Measurements from ENCODE around the gene EPHB2. TPM values are rescaled to one million over a fixed set of nuclear protein-coding genes. Genes with fewer than 3 reads are reported as not detected.

EPHB2 gene
- total RNA-seq, 2 experiments from 2014 or later, result 0.08 TPM; not detected in 1

DNA sequence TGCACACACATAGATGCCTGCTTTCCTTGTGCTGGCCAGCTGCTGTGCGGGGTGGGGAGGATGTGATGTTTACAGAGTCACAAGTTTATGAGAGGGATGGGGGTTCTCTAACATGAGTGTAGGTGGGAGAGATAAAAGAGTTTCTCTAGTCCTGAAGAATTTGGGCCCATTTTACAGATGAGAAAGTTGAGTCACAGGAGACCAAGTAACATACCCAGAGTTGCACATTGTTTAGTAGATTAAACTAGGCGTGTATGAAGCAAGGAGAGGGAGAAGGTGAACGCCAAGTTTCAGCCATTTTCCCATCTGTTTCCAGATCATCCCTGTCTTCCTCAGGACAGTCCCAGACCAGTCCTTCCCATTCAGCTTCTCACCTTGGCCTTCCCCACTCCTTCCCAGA is 126.7 kb downstream of the EPHB2 start:
- CTCF ChIA-PET, result no interaction called here
- no peak overlapping the region for H3K4me3 ChIP-seq (ENCODE audit: low read length)
- no peak for ATAC-seq (ENCODE audit: poor library complexity)
- no peak for DNase-seq
- intact Hi-C loops (cut with DNase I, micrococcal nuclease), result no loop called here
- no peak overlapping the region for H3K4me3 Mint-ChIP-seq
- no peaks in the 10 kb centered on the region for H3K4me1 ChIP-seq (ENCODE audit: insufficient read depth, low read length)
- H3K4me1 Mint-ChIP-seq (ENCODE audit: low read depth), result no peaks in the 10 kb centered on the region
- no peaks in the 10 kb centered on the region for H3K36me3 ChIP-seq (ENCODE audit: insufficient read depth, low read length)
- TF ChIP-seq, protein P1, sequence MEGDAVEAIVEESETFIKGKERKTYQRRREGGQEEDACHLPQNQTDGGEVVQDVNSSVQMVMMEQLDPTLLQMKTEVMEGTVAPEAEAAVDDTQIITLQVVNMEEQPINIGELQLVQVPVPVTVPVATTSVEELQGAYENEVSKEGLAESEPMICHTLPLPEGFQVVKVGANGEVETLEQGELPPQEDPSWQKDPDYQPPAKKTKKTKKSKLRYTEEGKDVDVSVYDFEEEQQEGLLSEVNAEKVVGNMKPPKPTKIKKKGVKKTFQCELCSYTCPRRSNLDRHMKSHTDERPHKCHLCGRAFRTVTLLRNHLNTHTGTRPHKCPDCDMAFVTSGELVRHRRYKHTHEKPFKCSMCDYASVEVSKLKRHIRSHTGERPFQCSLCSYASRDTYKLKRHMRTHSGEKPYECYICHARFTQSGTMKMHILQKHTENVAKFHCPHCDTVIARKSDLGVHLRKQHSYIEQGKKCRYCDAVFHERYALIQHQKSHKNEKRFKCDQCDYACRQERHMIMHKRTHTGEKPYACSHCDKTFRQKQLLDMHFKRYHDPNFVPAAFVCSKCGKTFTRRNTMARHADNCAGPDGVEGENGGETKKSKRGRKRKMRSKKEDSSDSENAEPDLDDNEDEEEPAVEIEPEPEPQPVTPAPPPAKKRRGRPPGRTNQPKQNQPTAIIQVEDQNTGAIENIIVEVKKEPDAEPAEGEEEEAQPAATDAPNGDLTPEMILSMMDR (IDR thresholded peaks at IDR 0.05), result no peak
- H3K27ac ChIP-seq (ENCODE audit: low read depth in 1 of 2, low read length in 2 of 2), result no peak overlapping the region
- no peaks in the 10 kb centered on the region for H3K36me3 Mint-ChIP-seq (ENCODE audit: low read depth)
- H3K9me3 ChIP-seq (ENCODE audit: control insufficient read depth in 1 of 2, insufficient read depth in 1 of 2, low read length in 2 of 2), result no peaks in the 10 kb centered on the region
- H3K27me3 Mint-ChIP-seq, result peaks cover 42% of the 10 kb centered on the region
- no peak overlapping the region for H3K27ac Mint-ChIP-seq
- POLR2A ChIA-PET, result no interaction called here
- no peaks in the 10 kb centered on the region for H3K9me3 Mint-ChIP-seq
- H3K27me3 ChIP-seq (ENCODE audit: control insufficient read depth in 1 of 2, insufficient read depth in 2 of 2, low read length in 2 of 2), result peaks cover 0 to 6% of the 10 kb centered on the region in 2 experiments

DNA sequence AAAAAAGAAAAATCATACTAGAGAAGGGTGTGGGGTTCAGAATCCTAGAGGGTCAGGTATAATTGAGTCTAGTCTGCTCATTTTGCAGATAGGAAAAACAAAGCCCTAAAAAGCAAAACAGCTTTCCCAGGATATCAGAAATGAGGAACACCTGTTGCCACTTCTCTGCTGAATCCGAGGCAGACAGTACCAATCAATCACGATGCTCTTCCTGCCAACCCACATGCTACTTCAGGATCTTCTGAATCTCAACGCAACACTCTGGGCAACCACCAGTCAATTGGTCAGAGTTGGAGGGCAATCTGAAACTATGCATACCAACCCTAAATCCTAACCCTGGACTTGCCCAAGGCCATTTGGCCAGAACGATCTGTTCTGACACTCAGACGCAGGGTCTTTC is 128.3 kb downstream of the EPHB2 start:
- DNase-seq, result no peak
- CTCF ChIA-PET, result no interaction called here
- no peaks in the 10 kb centered on the region for H3K4me1 Mint-ChIP-seq (ENCODE audit: low read depth)
- ATAC-seq (ENCODE audit: poor library complexity), result no peak
- intact Hi-C loops (cut with DNase I, micrococcal nuclease), result no loop called here
- H3K9me3 ChIP-seq (ENCODE audit: control insufficient read depth in 1 of 2, insufficient read depth in 1 of 2, low read length in 2 of 2), result no peaks in the 10 kb centered on the region
- TF ChIP-seq, protein P1 (IDR thresholded peaks at IDR 0.05), result no peak
- no peaks in the 10 kb centered on the region for H3K9me3 Mint-ChIP-seq
- POLR2A ChIA-PET, result no interaction called here
- no peaks in the 10 kb centered on the region for H3K4me1 ChIP-seq (ENCODE audit: insufficient read depth, low read length)
- no peak overlapping the region for H3K27ac ChIP-seq (ENCODE audit: low read depth in 1 of 2, low read length in 2 of 2)
- H3K4me3 ChIP-seq (ENCODE audit: low read length), result no peak overlapping the region
- H3K36me3 ChIP-seq (ENCODE audit: insufficient read depth, low read length), result no peaks in the 10 kb centered on the region
- H3K27me3 ChIP-seq (ENCODE audit: control insufficient read depth in 1 of 2, insufficient read depth in 2 of 2, low read length in 2 of 2), result peaks cover 0 to 6% of the 10 kb centered on the region in 2 experiments
- H3K27me3 Mint-ChIP-seq, result peaks cover 57% of the 10 kb centered on the region
- H3K27ac Mint-ChIP-seq, result no peak overlapping the region
- no peaks in the 10 kb centered on the region for H3K36me3 Mint-ChIP-seq (ENCODE audit: low read depth)
- no peak overlapping the region for H3K4me3 Mint-ChIP-seq

DNA sequence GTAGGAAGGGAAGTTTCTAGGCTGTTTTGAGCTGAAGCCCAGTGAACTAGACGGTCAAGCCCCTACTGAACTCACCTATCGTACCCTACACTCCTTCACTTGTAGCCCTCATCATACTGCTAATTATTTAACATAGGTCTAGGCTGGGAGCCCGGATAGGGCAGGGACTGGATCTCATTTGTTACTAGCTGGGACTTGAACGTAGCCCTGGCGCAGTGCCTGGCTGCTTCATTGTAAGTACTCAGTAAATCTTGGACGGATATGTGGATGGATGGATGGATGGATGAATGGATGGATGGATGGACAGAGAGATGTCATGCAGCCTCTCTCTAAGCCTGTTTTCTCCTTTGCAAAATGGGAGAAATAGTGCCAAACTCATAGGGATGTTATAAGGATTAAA is 129.2 kb downstream of the EPHB2 start:
- H3K36me3 ChIP-seq (ENCODE audit: insufficient read depth, low read length), result no peaks in the 10 kb centered on the region
- ChIA-PET POLR2A (no interaction called here), CTCF (no interaction called here)
- no peak overlapping the region for H3K4me3 Mint-ChIP-seq
- ATAC-seq (ENCODE audit: poor library complexity) (no peak), DNase-seq (no peak)
- no peaks in the 10 kb centered on the region for H3K4me1 Mint-ChIP-seq (ENCODE audit: low read depth)
- intact Hi-C loops (cut with DNase I, micrococcal nuclease), result no loop called here
- H3K9me3 ChIP-seq (ENCODE audit: control insufficient read depth in 1 of 2, insufficient read depth in 1 of 2, low read length in 2 of 2), result no peaks in the 10 kb centered on the region
- peaks cover under 1 to 12% of the 10 kb centered on the region in 2 experiments for H3K27me3 ChIP-seq (ENCODE audit: control insufficient read depth in 1 of 2, insufficient read depth in 2 of 2, low read length in 2 of 2)
- H3K27ac Mint-ChIP-seq, result no peak overlapping the region
- H3K9me3 Mint-ChIP-seq, result no peaks in the 10 kb centered on the region
- H3K4me1 ChIP-seq (ENCODE audit: insufficient read depth, low read length), result no peaks in the 10 kb centered on the region
- no peak overlapping the region for H3K4me3 ChIP-seq (ENCODE audit: low read length)
- no peaks in the 10 kb centered on the region for H3K36me3 Mint-ChIP-seq (ENCODE audit: low read depth)
- H3K27ac ChIP-seq (ENCODE audit: low read depth in 1 of 2, low read length in 2 of 2), result no peak overlapping the region
- TF ChIP-seq, protein P1 (IDR thresholded peaks at IDR 0.05), result no peak
- H3K27me3 Mint-ChIP-seq, result peaks cover 63% of the 10 kb centered on the region
